Right atrium auricular region (tissue), 2 donors: ENCODE measurements around the gene HDAC7. TPM values are rescaled to one million over a fixed set of nuclear protein-coding genes. Genes with fewer than 3 reads are reported as not detected.
A peak's percentile ranks its signal among the peaks of the same experiment; 100 is the strongest.

Experiments used
- DNase-seq: peaks from one replicate; pipeline ENCODE4 v3.0.0-alpha.2; 2019; ENCODE audit warnings: low spot score
- H3K27ac ChIP-seq, 2 donors: fragments of 200-600 bp; sonication (generic); 1 replicate in 1 of 2; 2 replicates in 1 of 2; pipeline ENCODE4 v1.5.1; 2016 to 2019
- H3K27me3 ChIP-seq, 2 donors: fragments of 200-600 bp; sonication (generic); one replicate each; pipeline versions ENCODE4 v1.5.1 to v1.6.0; 2017 to 2019
- H3K36me3 ChIP-seq: fragments of 200-600 bp; sonication (generic); one replicate; pipeline ENCODE4 v1.5.1; 2016
- H3K4me1 ChIP-seq, 2 donors: fragments of 200-600 bp; sonication (generic); one replicate each; pipeline versions ENCODE4 v1.5.1 to v1.6.0; 2017 to 2019
- H3K4me3 ChIP-seq, 2 donors: fragments of 200-600 bp; sonication (generic); 1 replicate in 1 of 2; 2 replicates in 1 of 2; pipeline ENCODE4 v1.5.1; 2017 to 2019; ENCODE audit warnings: mild to moderate bottlenecking in 1 of 2, moderate library complexity in 1 of 2
- H3K9me3 ChIP-seq, 2 donors: fragments of 200-600 bp; sonication (generic); one replicate each; pipeline ENCODE4 v1.5.1; 2019
- total RNA-seq, 2 donors: library from RNA; depleted of rRNA; stranded (reverse); fragments of >200 nt; gene quantifications; one replicate each; pipeline ENCODE4 v1.1.0, GENCODE V29; 2016
- TF ChIP-seq, protein P1 (sequence below), 2 donors: fragments of 200-600 bp; sonication (generic); IDR thresholded peaks; one replicate each; pipeline ENCODE4 v1.5.1; 2019; ENCODE audit warnings: antibody characterized with exemption in 2 of 2

HDAC7 gene
- total RNA-seq, 2 donors from 2014 or later = 33.4 to 60.2 TPM

DNA sequence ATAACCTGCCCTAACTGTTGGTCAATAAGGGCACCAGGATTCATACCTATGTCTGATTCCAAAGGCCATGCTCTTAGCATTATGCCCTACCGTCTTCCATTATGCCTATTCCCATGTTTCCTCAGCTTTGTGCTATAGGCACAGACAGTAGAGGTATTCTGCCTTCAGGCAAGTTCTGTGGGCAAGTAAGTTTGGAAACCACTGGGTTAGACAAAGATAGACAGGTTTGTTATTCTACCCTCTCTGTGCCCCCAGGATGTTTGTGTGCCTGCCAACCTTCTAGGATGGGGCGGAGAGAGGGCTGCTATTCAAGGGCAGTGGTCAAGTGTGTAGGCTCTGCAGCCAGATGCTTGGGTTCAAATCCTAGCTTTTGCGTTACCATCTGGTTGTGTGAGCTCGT is 65.6 kb downstream of the HDAC7 start:
- no peak for DNase-seq
- H3K9me3 ChIP-seq = no peaks in the 10 kb centered on the region
- H3K4me3 ChIP-seq = peak overlapping the region in 1 of 2 donors; percentile 14
- H3K36me3 ChIP-seq = peaks cover 9% of the 10 kb centered on the region
- TF ChIP-seq, protein P1, sequence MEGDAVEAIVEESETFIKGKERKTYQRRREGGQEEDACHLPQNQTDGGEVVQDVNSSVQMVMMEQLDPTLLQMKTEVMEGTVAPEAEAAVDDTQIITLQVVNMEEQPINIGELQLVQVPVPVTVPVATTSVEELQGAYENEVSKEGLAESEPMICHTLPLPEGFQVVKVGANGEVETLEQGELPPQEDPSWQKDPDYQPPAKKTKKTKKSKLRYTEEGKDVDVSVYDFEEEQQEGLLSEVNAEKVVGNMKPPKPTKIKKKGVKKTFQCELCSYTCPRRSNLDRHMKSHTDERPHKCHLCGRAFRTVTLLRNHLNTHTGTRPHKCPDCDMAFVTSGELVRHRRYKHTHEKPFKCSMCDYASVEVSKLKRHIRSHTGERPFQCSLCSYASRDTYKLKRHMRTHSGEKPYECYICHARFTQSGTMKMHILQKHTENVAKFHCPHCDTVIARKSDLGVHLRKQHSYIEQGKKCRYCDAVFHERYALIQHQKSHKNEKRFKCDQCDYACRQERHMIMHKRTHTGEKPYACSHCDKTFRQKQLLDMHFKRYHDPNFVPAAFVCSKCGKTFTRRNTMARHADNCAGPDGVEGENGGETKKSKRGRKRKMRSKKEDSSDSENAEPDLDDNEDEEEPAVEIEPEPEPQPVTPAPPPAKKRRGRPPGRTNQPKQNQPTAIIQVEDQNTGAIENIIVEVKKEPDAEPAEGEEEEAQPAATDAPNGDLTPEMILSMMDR (IDR thresholded peaks at IDR 0.05) = no peak
- peak overlapping the region; percentile 81 to 85 for H3K27ac ChIP-seq
- H3K27me3 ChIP-seq = no peaks in the 10 kb centered on the region
- H3K4me1 ChIP-seq = peaks cover 0 to 81% of the 10 kb centered on the region in 2 donors

- H3K4me1 ChIP-seq = peaks cover 0 to 77% of the 10 kb centered on the region in 2 donors
- H3K36me3 ChIP-seq = peaks cover 9% of the 10 kb centered on the region
- H3K27ac ChIP-seq = peak overlapping the region; percentile 81 to 85
- TF ChIP-seq, protein P1 (IDR thresholded peaks at IDR 0.05) = no peak
- H3K9me3 ChIP-seq = no peaks in the 10 kb centered on the region
- peak overlapping the region in 1 of 2 donors; percentile 14 for H3K4me3 ChIP-seq
- no peaks in the 10 kb centered on the region for H3K27me3 ChIP-seq
- peak; percentile 83 for DNase-seq
These were observed 66.4 kb downstream of the HDAC7 start for GRCh38 chr12:47753021-47754001.

DNA sequence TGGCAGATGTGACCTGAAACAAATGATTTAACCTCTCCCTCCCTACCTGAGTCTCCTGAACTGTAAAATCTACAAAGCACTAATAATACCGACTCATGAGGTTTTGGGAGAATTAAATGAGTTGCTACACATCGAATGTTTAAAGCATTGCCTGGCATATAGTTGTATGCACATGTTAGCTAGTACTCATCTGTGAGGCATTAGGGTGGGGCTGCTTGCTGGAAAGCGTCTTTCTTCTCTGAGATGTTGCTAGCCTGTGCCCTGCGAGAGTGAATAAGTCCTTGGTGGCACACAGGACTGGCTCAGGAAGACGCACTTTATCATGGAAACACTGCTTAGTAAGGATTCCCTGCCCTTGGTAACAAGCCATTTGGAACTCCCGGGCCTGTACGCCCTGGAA is 67.2 kb downstream of the HDAC7 start:
- H3K4me1 ChIP-seq = peaks cover 0 to 70% of the 10 kb centered on the region in 2 donors
- H3K27me3 ChIP-seq = no peaks in the 10 kb centered on the region
- no peaks in the 10 kb centered on the region for H3K9me3 ChIP-seq
- H3K27ac ChIP-seq = peak overlapping the region; percentile 81 to 85
- H3K36me3 ChIP-seq = peaks cover 9% of the 10 kb centered on the region
- H3K4me3 ChIP-seq = no peak overlapping the region
- no peak for DNase-seq
- TF ChIP-seq, protein P1 (IDR thresholded peaks at IDR 0.05) = no peak

- Histone ChIP-seq H3K27me3 (no peaks in the 10 kb centered on the region), H3K4me3 (no peak overlapping the region), H3K4me1 (peaks cover 0 to 65% of the 10 kb centered on the region in 2 donors), H3K9me3 (no peaks in the 10 kb centered on the region), H3K36me3 (peaks cover 9% of the 10 kb centered on the region), H3K27ac (peak overlapping the region; percentile 81 to 85)
- TF ChIP-seq, protein P1 (IDR thresholded peaks at IDR 0.05) = no peak
- no peak for DNase-seq
These were observed 67.6 kb downstream of the HDAC7 start for GRCh38 chr12:47752121-47752520.

DNA sequence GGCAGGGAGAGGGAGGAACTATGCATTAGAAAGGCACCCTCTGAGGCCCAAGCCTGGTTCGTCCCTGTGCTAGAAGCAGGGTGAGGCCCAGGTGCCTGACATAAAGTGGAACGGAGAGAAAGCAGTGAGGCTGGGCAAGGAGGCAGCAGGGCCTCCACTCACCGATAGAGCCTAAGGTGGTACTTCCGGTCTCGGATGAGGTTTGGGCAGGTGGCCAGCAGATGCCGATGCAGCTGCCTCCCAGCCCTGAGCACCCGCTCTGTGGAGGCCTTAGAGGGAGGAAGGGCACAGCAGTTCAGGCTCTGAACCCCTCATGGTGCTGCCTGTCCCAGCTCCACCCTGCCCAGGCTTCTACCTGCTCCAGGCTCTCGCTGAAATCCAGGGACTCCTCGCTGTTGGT is 68.1 kb downstream of the HDAC7 start:
- Histone ChIP-seq H3K4me1 (peaks cover 0 to 62% of the 10 kb centered on the region in 2 donors), H3K27me3 (no peaks in the 10 kb centered on the region), H3K36me3 (peaks cover 9% of the 10 kb centered on the region), H3K27ac (peak overlapping the region in 1 of 2 donors; percentile 81), H3K4me3 (no peak overlapping the region), H3K9me3 (no peaks in the 10 kb centered on the region)
- TF ChIP-seq, protein P1 (IDR thresholded peaks at IDR 0.05) = no peak
- DNase-seq = no peak
